Loucy (cell line): ENCODE measurements around the gene TFPI.

ENCODE experiments used
- CTCF ChIP-seq: fragments of 200-600 bp; sonication (generic); conservative IDR thresholded peaks from 2 replicates; pipeline ENCODE4 v1.5.1; 2014; ENCODE audit warnings: mild to moderate bottlenecking, antibody characterized with exemption, low read length
- EZH2phosphoT487 ChIP-seq: fragments of 200-600 bp; IDR thresholded peaks from 2 replicates; pipeline ENCODE4 v1.6.1; 2018; ENCODE audit warnings: antibody characterized with exemption, mild to moderate bottlenecking, moderate library complexity, borderline replicate concordance

- peak; percentile 77 for TF ChIP-seq CTCF
- TF ChIP-seq EZH2phosphoT487, result no peak
Measured at GRCh38 chr2:187499941-187500532, 54.2 kb downstream of the TFPI start.
